Measurements from ENCODE around the gene PTPRA.
"Not testable (repeated sequence)": the region's sequence is repeated elsewhere in the genome, so short reads cannot be mapped to it uniquely, and the experiment has no call there.

Gene PTPRA

DNA sequence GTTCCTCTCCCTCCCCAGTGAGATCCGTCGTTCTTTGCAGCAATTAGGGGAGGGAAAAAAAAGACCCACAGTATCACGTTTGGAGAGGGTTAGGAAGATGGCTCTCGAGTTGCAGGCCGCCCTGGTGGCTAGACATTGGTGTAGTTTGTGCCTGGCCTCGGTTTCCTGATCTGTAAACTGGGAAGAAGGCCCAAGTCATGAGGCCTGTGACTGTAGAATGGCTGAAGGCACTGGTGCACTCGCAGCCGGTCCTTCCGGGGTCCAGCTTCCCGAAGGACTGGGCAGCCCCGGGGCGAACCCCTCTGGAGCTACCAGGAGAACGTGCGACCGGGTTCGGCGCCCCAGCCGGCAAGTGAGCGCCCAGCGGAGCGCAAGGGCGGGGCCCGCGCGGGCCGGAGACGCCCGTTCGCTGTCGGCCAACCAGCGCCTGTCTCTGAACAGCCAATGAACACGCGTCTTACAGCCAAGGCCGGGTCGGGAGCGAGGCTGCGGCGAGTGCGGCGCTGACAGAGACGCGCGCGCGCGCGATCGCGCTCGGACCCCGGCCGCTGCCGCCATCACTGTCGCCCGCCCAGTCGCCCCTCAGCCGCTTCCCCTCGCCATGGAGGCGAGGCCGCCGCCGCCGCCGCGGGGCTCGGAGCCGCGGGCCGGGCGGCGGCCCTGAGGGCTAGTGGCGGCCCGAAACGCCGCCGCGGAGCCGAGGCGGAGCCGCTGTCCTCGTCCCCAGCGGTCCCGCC is at the start of gene PTPRA:
Gene PTPRA, plus strand, starts transcription at position 472 of the 737 bp plus-strand sequence. CDS start 90,797 bp downstream, outside the sequence.
- peak; percentile 92 for DNase-seq

DNA sequence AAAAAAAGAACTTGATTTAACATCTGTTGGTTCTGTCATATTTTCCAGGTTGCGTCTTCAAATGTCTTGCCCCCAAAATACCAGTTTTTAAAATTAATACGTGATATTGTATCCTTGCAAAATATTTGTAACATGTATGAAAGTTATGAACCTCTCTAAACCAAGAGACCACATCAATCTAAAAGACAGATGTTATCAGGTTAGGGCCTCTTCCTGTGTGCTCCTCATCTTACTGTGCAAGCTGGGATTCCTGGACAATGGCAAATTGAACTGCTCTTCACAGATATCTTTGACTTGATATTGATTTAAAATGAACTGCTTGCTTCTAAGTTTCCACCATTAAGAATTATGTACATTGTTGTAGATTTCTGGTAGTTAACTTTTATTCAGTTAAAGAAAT is 47.5 kb upstream of the PTPRA start:
- DNase-seq: no peak

DNA sequence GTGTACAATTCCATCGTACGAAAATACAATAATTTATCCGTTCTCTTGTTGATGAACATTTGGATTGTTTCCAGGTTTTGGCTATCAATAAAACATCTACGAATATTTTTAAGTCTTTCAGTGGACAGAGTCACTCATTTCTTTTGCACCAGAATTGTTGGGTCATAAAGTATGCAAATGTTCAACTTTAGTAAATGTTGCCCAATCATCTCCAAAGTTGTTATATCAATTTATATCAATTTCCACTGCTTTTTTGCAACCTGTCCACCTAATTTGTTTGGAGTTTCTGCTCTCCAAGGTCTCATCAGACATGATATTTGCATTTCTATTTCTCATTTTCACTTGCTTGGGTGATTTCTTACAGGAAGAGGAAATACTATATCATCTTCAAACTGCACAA is 46.6 kb upstream of the PTPRA start:
- DNase-seq: no peak

- no peak for DNase-seq
These were observed 43.9 kb upstream of the PTPRA start for GRCh38 chr20:2829376-2829775.

DNA sequence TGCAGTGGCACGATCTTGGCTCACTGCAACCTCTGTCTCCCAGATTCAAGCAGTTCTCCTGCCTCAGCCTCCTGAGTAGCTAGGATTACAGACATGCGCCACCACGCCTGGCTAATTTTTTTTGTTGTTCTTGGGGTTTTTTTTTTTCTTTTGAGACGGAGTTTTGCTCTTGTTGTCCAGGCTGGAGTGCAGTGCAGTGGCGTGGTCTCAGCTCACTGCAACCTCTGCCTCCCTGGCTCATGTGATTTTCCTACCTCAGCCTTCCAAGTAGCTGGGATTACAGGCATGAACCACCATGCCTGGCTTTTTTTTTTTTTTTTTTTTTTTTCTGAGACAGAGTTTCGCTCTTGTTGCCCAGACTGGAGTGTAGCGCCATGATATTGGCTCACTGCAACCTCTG is 42.1 kb upstream of the PTPRA start:
- not testable (repeated sequence) for DNase-seq

- DNase-seq: no peak
These were observed 39.5 kb upstream of the PTPRA start for GRCh38 chr20:2833761-2834160.

- no peak for DNase-seq
These were observed 38.7 kb upstream of the PTPRA start for GRCh38 chr20:2834401-2835110.

GRCh38 chr20:2835331-2835796 is 37.9 kb upstream of the PTPRA start:
- no peak for DNase-seq

DNA sequence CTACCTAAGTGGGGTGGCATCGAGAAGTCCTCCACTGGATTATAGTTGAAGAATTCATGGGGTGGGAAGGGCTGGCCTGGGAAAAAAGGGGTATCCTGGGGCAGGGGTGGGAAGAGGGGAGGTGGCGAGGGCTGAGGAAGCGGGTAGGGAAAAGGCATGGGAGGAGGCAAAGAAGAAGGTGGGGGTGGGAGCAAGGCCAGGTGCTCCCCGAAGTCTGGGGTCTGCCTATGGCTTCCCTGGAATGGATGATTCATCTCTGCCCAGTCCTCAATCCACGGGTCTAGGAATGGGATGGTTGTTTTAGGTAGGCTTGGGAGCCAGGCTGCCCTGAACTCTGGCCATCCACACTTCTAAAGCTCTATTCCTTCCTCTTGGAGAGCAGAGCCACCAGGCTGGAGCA is 37.2 kb upstream of the PTPRA start:
- no peak for DNase-seq

- no peak for DNase-seq
These were observed 35.9 kb upstream of the PTPRA start for GRCh38 chr20:2837221-2837960.

DNA sequence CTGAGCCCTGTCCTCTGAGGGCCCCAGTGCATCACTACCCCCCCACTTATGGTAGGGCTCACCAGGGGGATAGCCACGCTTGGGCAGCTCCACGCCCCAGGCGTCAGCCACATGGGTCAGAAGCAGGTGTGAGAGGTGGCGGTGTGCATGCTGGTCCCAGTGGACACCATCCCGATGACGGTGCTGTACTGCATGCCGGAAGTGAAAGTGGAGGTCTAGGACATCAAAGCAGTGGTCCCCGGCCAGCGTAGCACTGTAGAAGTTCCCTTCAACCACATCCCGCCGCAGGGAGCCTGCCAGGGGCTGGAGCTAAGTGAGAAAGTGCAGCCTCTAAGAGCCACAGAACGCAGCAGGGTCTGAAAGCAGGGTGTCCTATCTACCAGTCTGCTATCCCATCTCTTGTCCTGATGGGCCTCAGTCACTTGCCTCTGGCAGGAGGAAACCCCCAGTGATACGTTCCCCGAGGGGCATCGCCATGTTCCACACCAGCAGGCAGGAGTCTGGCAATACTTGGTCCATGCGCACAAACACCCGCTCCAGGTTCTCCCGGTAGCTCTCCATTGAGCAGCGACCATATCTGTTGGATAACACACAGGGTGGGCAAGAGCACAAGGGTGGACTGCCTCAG is 35.0 kb upstream of the PTPRA start:
- no peak for DNase-seq

DNA sequence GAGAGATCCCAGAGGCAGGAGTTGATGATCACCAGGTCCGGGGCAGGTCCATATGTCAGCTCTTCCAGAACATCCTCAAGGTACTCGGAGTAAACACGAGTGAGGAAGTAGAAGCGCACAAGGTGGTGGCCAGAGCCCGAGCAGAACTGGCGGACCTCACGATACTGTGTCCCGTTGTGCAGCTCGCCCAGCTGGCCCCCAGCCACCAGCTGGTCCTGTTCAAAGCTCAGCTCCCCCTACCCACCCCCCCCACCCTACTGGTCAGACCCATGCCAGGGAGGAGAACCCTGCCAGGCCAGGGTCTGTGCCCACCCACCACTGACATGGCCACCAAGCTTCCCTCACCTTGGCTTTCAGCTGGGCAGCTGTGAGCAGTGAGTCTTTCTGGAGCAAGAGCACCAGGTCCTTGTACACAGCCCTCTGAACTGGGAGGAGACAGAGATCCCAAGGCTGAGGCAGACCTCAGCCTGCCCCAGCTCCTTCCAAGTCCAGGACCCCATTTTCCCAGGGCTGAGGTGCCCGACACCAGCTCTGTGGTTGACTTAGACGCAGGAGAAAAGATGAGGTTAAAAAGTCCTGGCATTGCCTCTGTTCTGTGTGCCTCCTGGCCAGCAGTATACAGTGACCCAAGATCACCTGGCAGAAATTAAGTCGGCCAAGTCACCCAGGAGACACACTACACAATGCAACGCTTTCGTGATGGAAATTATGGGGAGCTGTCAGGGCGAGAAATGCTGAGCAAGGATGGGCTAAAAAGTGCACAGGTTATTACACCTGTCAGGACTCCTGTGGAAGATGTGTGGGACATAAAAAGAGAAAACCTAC is 34.2 kb upstream of the PTPRA start:
- no peak for DNase-seq

GRCh38 chr20:2839732-2840137 is 33.5 kb upstream of the PTPRA start:
- no peak for DNase-seq

GRCh38 chr20:2840138-2840966 is 32.9 kb upstream of the PTPRA start, which contains the start of the genes PCED1A and VPS16:
PCED1A (minus strand) TSS chr20:2840655; CDS start chr20:2839912, 743 bp downstream.
VPS16 (plus strand) TSS chr20:2840745; CDS start chr20:2840775, 30 bp downstream.
- DNase-seq: peak; percentile 88

DNA sequence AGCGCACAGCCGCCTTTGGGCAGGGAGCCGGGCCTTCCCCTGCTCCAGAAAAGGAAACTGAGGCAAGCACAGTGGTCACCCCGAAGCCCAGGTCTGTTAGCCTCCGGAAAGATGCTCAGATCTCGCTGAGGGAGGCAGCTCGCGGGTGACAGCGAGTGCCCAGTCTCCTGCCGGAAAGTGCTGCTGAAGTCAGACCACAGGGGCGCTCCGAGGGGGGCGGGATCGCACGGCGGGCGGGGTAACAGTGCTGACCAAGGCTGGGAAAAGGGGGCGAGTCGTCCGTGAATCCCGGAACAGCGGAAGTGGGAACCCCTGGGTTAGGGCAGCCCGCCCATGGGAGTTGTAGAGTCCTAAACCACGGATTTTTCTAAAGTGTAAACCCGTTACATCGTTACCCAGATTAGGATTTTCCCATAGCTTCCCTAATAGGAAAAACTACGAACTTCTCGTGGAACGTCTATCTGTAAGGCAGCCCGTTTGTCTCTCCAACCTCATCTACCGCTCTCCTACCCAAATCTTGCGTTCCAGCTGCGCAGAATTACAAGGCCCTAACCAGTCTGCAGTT is 32.2 kb upstream of the PTPRA start:
- peak; percentile 71 for DNase-seq

GRCh38 chr20:2845607-2846006 is 27.7 kb upstream of the PTPRA start:
- no peak for DNase-seq

- no peak for DNase-seq
These were observed 26.6 kb upstream of the PTPRA start for GRCh38 chr20:2846698-2847097.

GRCh38 chr20:2847802-2848201 is 25.5 kb upstream of the PTPRA start:
- no peak for DNase-seq

DNA sequence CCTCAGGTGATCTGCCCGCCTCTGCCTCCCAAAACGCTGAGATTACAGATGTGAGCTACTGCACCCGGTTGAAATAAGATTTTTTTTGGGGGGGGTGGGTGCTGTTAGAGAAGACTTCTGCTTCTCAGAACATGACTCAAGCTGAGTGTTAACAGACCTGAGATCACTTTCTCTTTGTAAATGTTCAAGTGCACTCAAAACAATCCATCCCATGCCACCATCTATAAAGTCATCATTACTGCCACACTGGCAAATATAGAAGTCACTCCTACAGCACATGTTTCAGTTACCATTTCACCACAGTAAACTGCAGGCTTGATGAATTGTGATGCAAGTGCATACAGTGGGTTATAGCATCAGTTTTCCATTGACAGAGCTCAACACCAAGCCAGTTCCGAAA is 23.8 kb upstream of the PTPRA start:
- no peak for DNase-seq

GRCh38 chr20:2851086-2851485 is 22.2 kb upstream of the PTPRA start:
- no peak for DNase-seq

DNA sequence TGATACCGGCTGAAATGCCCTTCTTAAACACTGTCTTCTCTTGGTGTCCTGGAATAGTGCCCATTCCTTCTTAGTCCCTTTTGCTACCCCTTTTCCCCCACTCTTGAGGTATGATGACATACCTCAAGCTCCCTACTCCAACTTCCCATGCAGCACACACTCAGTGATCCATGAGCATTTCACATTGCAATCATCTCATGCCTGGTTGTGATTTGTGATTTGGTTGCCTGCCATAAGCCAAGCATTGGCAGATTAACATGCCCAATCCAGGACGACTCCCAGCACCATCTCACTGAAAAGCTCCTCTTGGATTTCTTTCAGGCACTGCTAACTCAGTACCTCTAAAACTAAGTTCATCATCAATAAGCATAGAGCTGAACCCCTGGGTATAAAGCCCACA is 14.7 kb upstream of the PTPRA start:
- DNase-seq: no peak

All from fibroblast of skin of right biceps (primary cell).